Activated CD4-positive, alpha-beta T cell treated with anti-CD3 and anti-CD28 coated beads, Interleukin-2, amount 10 ng/mL, durations not matched to agents 7 days and 5 days (primary cell): ENCODE data around the gene PCBP2. TPM values are rescaled to one million over a fixed set of nuclear protein-coding genes. Genes with fewer than 3 reads are reported as not detected.

Source experiments
- CTCF ChIA-PET: fragments of 350-600 bp; sonication (Branson Sonifier 250); formaldehyde crosslinking; loops from one replicate; lab custom pipeline; 2021; ENCODE audit warnings: antibody characterized with exemption; lab: Charles Lee
- POLR2A ChIA-PET: fragments of 350-600 bp; sonication (Branson Sonifier 250); formaldehyde crosslinking; loops from one replicate; lab custom pipeline; 2021; ENCODE audit warnings: antibody characterized with exemption; lab: Charles Lee
- DNase-seq: peaks from one replicate; pipeline ENCODE4 v3.0.0-alpha.2; 2020
- H3K27ac Mint-ChIP-seq: one replicate; pipeline ENCODE4 v1.8.0; 2021; ENCODE audit warnings: mild to moderate bottlenecking, moderate library complexity, mixed read lengths
- H3K27me3 Mint-ChIP-seq: one replicate; pipeline ENCODE4 v1.8.0; 2021; ENCODE audit warnings: mixed read lengths
- H3K36me3 Mint-ChIP-seq: one replicate; pipeline ENCODE4 v1.8.0; 2021; ENCODE audit warnings: low read depth, mixed read lengths
- H3K4me1 Mint-ChIP-seq: one replicate; pipeline ENCODE4 v1.8.0; 2021; ENCODE audit warnings: mixed read lengths
- H3K4me3 Mint-ChIP-seq: one replicate; pipeline ENCODE4 v1.8.0; 2021; ENCODE audit warnings: mild to moderate bottlenecking, moderate library complexity, mixed read lengths
- H3K9me3 Mint-ChIP-seq: one replicate; pipeline ENCODE4 v1.8.0; 2021; ENCODE audit warnings: mixed read lengths
- total RNA-seq, 2 experiments: library from RNA; stranded (reverse); gene quantifications; one replicate each; pipeline ENCODE4 v1.2.3, GENCODE V29; 2021

Gene PCBP2
- total RNA-seq, 2 experiments from 2014 or later = 882 to 943 TPM

DNA sequence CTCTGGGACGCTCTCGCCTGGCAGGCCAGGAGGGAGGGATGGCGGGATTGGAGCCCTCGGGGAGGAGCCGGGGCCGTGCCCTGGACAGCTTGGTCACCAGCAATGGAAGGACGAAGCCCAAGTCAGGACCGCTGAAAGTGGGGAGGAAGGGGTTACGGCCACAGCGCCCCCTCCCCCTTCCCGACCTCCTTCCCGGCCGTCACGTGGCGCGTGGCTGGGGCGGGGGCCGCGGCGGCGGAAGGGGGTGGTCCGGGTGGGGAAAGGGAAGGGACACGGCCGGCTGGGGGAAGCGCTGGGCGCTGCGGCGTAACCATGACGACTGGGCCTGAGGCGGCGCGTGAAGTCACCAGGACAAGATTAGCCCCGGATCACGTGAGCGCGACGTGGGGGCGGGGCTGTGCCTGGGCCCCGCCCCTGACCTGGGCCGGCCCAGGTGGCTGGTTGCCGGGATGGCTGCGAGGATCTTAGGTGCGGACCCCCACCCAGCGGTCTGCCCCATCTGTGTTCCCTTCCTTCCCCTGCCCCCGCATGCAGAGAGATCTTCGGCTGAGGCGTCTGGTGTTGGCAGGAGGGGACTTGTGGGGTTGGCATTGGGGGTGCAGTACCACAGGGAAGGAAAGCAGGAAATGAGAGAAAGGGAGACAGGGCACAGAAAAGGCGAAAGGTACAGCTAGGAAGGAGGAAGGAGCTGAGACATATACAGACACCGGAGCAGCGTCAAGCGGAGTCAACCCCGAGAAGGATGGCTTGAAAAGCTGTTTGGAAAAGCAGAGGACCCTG, 41.1 kb downstream of the PCBP2 start:
- Mint-ChIP-seq H3K4me1 (peaks cover 36% of the 10 kb centered on the region), H3K36me3 (no peaks in the 10 kb centered on the region), H3K27me3 (no peaks in the 10 kb centered on the region), H3K9me3 (no peaks in the 10 kb centered on the region), H3K4me3 (peak overlapping the region; percentile 82), H3K27ac (peak overlapping the region; percentile 67)
- ChIA-PET POLR2A (interaction anchor here (0.6 kb wide), 1 partner anchor 7 kb away, joined by 3 read pairs; no protein-coding TSS in a partner anchor), CTCF (interaction anchor here (0.9 to 1.4 kb wide), 7 partner anchors 9 to 113 kb away, joined by 3 to 4 read pairs (median 3); partner anchors contain the start of gene SP1)
- DNase-seq = peak; percentile 89

GRCh38 chr12:53493610-53494391, 41.9 kb downstream of the PCBP2 start:
- Mint-ChIP-seq H3K4me1 (peaks cover 43% of the 10 kb centered on the region), H3K27me3 (no peaks in the 10 kb centered on the region), H3K27ac (peak overlapping the region; percentile 67), H3K36me3 (no peaks in the 10 kb centered on the region), H3K4me3 (peak overlapping the region; percentile 82), H3K9me3 (no peaks in the 10 kb centered on the region)
- CTCF ChIA-PET = interaction anchor here (0.5 to 1.4 kb wide), 9 partner anchors 12 to 172 kb away, joined by 3 to 7 read pairs (median 3); partner anchors contain the start of genes AAAS and SP1
- no peak for DNase-seq
- POLR2A ChIA-PET = no interaction called here

DNA sequence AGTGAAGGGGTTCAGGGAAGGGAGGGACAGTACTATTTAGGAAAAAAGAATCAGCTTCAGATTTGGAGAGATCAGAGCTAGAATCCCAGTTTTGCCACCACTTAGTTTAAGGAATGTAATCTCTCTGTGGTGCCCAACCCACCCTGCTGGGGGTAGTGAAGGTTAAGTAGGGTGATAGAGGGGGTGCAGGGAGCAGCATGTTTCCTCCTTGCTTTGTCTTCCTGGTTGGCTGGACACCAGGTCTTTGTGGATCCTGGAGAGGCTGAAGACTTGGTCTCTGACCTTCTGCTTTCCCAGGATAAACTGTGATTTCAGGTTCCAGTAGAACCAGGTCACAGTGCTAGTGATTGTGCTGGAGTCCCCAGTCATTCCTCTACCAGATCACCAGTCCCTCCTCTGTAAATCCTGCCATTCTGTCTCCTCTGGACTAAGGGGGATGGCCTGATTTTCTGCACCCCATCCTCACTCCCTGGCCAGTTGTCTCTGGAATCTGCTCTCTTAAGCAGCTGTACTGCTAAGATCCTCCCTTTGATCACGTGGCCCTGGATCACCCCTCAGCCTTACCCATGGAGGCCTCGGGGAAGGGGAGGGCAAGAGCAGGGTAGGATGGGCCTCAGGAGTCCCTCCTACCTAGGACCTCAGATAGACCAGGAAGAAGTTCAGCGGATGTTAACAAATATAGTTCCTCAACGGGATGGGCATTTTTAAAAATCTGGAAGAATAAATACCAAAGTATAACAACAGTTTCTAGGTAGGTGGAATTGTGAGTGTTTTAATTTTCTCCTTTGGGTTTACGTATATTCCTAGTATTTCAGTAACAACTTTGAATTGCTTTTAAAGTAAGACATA, 44.2 kb downstream of the PCBP2 start:
- Mint-ChIP-seq H3K36me3 (no peaks in the 10 kb centered on the region), H3K9me3 (no peaks in the 10 kb centered on the region), H3K4me3 (no peak overlapping the region), H3K4me1 (peaks cover 54% of the 10 kb centered on the region), H3K27me3 (no peaks in the 10 kb centered on the region), H3K27ac (no peak overlapping the region)
- ChIA-PET POLR2A (no interaction called here), CTCF (interaction anchor here (0.7 to 1.4 kb wide), 2 partner anchors 15 to 175 kb away, joined by 3 to 4 read pairs; partner anchors contain the start of gene AAAS)
- DNase-seq = no peak

GRCh38 chr12:53496752-53497032, 44.8 kb downstream of the PCBP2 start:
- DNase-seq = no peak
- H3K36me3 Mint-ChIP-seq = no peaks in the 10 kb centered on the region
- no peak overlapping the region for H3K27ac Mint-ChIP-seq
- ChIA-PET CTCF (interaction anchor here (1.4 to 1.6 kb wide), 2 partner anchors 20 to 175 kb away, joined by 4 to 5 read pairs; partner anchors contain the start of gene AAAS), POLR2A (no interaction called here)
- H3K27me3 Mint-ChIP-seq = no peaks in the 10 kb centered on the region
- H3K4me3 Mint-ChIP-seq = no peak overlapping the region
- no peaks in the 10 kb centered on the region for H3K9me3 Mint-ChIP-seq
- H3K4me1 Mint-ChIP-seq = peaks cover 54% of the 10 kb centered on the region

DNA sequence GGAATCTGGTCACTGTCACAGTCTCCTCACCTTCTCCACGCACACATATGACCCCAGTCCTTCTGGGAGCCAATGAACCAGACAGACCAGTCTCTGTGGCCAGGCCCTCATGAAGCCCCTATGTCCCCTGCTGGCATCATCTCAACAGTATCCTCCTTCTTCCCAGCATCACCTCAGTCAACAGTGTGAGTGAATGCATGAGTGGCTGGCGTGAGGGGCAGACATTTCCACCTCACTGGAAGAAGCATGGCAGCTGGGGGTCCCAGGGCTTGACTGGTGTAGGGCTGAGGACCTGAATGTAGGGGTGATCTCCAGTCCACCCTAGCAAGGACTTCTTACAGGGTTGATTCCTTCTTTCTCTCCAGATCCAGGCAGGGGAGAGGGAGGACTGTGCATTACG, 45.6 kb downstream of the PCBP2 start:
- Mint-ChIP-seq H3K4me3 (peak overlapping the region; percentile 89), H3K4me1 (peaks cover 55% of the 10 kb centered on the region), H3K27ac (no peak overlapping the region), H3K9me3 (no peaks in the 10 kb centered on the region), H3K27me3 (no peaks in the 10 kb centered on the region), H3K36me3 (no peaks in the 10 kb centered on the region)
- CTCF ChIA-PET = interaction anchor here (0.7 to 1.6 kb wide), 4 partner anchors 11 to 43 kb away, joined by 3 to 8 read pairs (median 4); no protein-coding TSS in a partner anchor
- no peak for DNase-seq
- POLR2A ChIA-PET = no interaction called here

DNA sequence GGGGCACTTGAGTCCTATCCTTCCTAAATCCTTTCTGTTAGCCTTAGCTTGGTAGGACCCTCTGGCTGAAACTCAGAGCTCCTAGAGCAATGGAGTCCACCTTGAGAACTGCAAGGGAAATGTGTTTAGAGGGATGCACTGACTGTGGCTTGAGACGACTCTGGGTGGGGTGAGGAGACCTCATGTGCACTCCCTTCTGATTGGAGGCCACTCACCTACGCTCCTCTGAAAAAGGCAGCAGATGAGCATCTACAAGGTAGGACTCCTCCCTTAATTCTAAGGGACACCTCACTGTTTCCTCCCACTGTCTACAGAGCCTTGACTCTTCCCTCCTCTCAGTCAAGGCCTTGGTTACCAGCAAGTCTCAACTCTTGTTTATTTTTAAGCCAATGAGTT, 46.3 kb downstream of the PCBP2 start:
- Mint-ChIP-seq H3K27ac (peak overlapping the region; percentile 32), H3K4me1 (peaks cover 55% of the 10 kb centered on the region), H3K36me3 (no peaks in the 10 kb centered on the region), H3K9me3 (no peaks in the 10 kb centered on the region), H3K27me3 (no peaks in the 10 kb centered on the region), H3K4me3 (peak overlapping the region; percentile 89)
- no peak for DNase-seq
- ChIA-PET CTCF (interaction anchor here (0.7 to 1.6 kb wide), 5 partner anchors 10 to 177 kb away, joined by 3 to 8 read pairs (median 4); partner anchors contain the start of gene AAAS), POLR2A (no interaction called here)

DNA sequence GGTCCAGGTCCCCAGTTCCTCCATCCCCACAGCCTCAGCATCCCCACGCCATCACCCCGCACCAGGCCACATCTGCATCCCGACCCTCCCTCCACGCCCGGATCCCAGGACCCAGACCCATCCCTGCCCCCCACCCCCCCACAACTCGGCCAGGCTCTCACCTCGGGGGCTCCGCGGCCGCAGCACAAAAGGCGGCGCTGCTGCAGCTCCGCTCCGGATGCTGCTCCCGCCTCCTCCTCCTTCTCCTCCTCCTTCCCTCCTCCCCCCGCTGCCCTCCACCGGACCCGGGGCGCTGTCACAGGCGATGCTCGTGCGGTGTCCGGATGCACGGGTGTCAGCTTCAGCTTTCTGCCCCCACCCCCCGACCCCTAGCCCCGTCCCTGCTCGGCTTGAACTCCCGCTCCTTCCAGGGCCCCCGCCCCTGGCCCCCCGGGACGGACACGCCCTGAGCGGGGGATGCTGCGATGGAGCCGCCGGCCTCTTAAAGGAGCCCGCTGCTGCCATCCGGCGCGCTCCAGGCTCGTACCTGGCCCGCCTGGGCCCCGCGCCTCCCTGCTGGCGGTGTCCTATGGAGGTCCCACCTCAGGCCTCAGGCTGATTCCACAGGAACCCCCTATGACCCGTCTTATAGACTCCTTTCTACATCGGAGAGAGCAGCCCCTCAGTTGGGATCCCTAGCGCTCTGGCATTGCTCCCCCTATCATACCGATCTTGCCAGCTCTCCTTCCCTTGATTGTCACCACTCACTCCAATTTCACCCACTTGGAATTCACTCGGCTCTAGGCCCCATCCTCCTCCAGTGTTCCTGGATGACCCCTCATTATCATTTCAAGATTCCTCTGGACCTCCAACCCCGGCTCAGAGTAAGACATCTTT, 47.6 kb downstream of the PCBP2 start, which contains the start of gene MAP3K12:
MAP3K12 (minus strand) TSS at position 193 of the 876 bp plus-strand sequence. CDS start 12,067 bp downstream, outside the sequence.
- Mint-ChIP-seq H3K9me3 (no peaks in the 10 kb centered on the region), H3K4me1 (peaks cover 43% of the 10 kb centered on the region), H3K27me3 (no peaks in the 10 kb centered on the region), H3K4me3 (peak within 1 kb of the TSS; percentile 89), H3K27ac (peak within 1 kb of the TSS; percentile 98), H3K36me3 (no peaks in the 10 kb centered on the region)
- ChIA-PET POLR2A (interaction anchor here (0.6 kb wide), 3 partner anchors 47 to 1675 kb away, joined by 3 to 5 read pairs (median 3); partner anchors contain the start of gene ATP5MC2), CTCF (interaction anchor here (0.6 to 2.7 kb wide), 10 partner anchors 10 to 508 kb away, joined by 3 to 22 read pairs (median 4); partner anchors contain the start of gene AAAS)
- peak; percentile 70 for DNase-seq

DNA sequence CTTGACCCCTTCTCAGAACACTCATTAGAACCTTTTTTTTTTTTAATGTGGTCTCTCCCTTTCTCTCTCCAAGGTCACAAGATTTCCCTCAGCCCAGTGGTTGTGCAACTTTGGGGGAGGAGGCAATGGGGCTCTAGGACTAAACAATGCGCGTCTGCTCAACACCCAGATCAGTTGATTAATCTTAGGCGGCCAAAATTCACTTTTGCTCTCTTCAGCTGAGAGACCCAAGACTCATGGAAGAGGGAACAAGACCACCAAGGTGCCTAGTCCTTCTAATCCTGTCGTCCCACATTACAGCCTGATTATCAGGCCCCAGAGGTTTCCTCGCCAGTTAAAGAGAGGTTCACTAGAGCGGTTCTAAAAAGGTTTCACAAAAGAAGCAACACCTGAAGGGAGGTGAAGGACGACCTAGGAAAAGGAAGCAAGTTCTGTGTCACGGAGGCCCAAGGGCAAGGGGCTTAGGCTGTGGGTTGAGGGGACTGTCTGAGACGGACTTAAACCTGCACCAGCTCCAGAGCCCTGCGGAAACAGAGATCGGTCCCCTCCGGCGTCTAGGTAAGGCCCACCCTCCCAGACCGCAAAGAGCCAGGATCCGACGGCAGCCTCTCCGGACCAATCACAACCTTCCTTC, 48.4 kb downstream of the PCBP2 start:
- DNase-seq = peak; percentile 31

DNA sequence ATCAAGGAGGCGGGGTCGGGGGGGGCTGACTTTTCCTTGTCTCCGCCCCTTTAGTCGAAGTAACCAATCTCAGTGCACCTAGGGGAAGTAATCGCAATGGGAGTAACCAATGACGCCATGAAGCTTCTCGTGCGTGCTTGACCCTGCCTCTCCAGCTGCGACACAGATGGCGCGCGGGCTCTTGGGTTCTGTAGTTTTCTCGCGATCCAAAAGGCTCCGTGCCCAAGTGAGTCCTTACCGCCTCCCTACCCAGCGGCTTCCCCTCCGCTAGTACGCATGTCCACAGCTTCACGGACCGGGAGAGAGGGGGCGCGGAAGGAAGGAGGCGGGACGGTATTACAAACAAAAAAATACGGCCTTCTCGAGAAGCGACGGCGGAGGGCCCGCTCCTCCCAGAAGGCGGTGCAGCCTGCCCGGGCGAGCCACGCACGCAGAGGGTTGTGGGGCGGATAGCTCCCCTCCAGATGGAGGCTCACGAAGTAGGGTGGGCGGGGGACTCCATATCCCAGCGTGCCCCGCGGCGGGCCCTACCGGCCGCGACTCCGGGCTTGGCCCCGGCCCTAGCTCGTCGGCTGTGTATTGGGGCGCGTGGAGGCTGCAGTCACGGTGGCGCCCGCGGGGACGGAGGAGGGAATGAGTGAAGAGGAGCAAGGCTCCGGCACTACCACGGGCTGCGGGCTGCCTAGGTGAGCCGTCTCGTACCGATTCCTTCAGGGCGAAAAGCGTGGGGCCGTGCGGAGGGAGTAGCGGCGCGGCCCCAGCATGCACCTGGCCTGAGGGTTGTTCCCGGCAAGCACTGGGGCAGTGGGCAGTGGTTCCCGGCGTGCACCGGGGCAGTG, 49.1 kb downstream of the PCBP2 start, which contains the start of gene TARBP2:
TARBP2 (plus strand) TSS at position 508 of the 839 bp plus-strand sequence; CDS start at position 634, 126 bp downstream.
- H3K4me3 Mint-ChIP-seq = peak within 1 kb of the TSS; percentile 89

More for the DNA sequence above, 48.4 kb downstream of the PCBP2 start:
- Mint-ChIP-seq H3K27ac (peak overlapping the region; percentile 98), H3K4me3 (peak overlapping the region; percentile 89), H3K36me3 (no peaks in the 10 kb centered on the region), H3K27me3 (no peaks in the 10 kb centered on the region), H3K4me1 (peaks cover 42% of the 10 kb centered on the region), H3K9me3 (no peaks in the 10 kb centered on the region)
- CTCF ChIA-PET = interaction anchor here (0.6 to 2.7 kb wide), 15 partner anchors 9 to 508 kb away, joined by 3 to 22 read pairs (median 4); partner anchors contain the start of gene AAAS
- POLR2A ChIA-PET = interaction anchor here (0.6 to 1.2 kb wide), 5 partner anchors 8 to 1675 kb away, joined by 3 to 5 read pairs (median 3); partner anchors contain the start of gene SP1

More for the DNA sequence above, 49.1 kb downstream of the PCBP2 start, which contains the start of gene TARBP2:
- POLR2A ChIA-PET = interaction anchor here (0.6 to 1.2 kb wide), 6 partner anchors 8 to 495 kb away, joined by 3 to 5 read pairs (median 4); partner anchors contain the start of genes EIF4B and SP1
- CTCF ChIA-PET = interaction anchor here (0.6 to 3.3 kb wide), 19 partner anchors 8 to 179 kb away, joined by 3 to 22 read pairs (median 4); partner anchors contain the start of gene AAAS
- Mint-ChIP-seq H3K27me3 (no peaks in the 10 kb centered on the region), H3K36me3 (no peaks in the 10 kb centered on the region), H3K9me3 (no peaks in the 10 kb centered on the region), H3K27ac (peak within 1 kb of the TSS; percentile 98), H3K4me1 (peaks cover 42% of the 10 kb centered on the region)
- peak; percentile 99 for DNase-seq
